ENCODE data around the gene ABCB9. TPM values are rescaled to one million over a fixed set of nuclear protein-coding genes. Genes with fewer than 3 reads are reported as not detected.

The ABCB9 gene
- total and polyA plus RNA-seq, 2 experiments from 2014 or later: 3.9 to 5.5 TPM

GRCh38 chr12:122965321-122965751 is 927 bp downstream of the ABCB9 start:
- no peak for DNase-seq (ENCODE audit: low spot score)
- H3K27ac ChIP-seq: no peak overlapping the region
- H3K9me3 ChIP-seq (ENCODE audit: low read depth): no peaks in the 10 kb centered on the region
- H2AFZ ChIP-seq: no peak overlapping the region
- peak overlapping the region; percentile 97 for H3K4me2 ChIP-seq
- no peaks in the 10 kb centered on the region for H3K36me3 ChIP-seq (replicated peaks; ENCODE audit: insufficient read depth, low read depth)
- TF ChIP-seq EZH2 (IDR thresholded peaks at IDR 0.05; ENCODE audit: borderline replicate concordance) (no peak), CTCF (IDR thresholded peaks at IDR 0.05; ENCODE audit: poor library complexity) (no peak)
- H4K20me1 ChIP-seq (ENCODE audit: insufficient read depth, poor library complexity, severe bottlenecking): no peaks in the 10 kb centered on the region
- no peaks in the 10 kb centered on the region for H3K79me2 ChIP-seq
- H3K4me3 ChIP-seq: no peak overlapping the region
- H3K4me1 ChIP-seq (ENCODE audit: insufficient read depth): peaks cover 9% of the 10 kb centered on the region
- WGBS (ENCODE audit: low lambda C conversion rate, missing lambda C conversion rate): 70% methylated on average over 12 of the region's 12 CpGs
- no peaks in the 10 kb centered on the region for H3K9me2 ChIP-seq (replicated peaks; ENCODE audit: insufficient read depth)
- H3K27me3 ChIP-seq: no peaks in the 10 kb centered on the region

GRCh38 chr12:122964439-122965257 is 1.6 kb downstream of the ABCB9 start:
- H3K36me3 ChIP-seq (replicated peaks; ENCODE audit: insufficient read depth, low read depth): no peaks in the 10 kb centered on the region
- H3K27ac ChIP-seq: no peak overlapping the region
- H3K9me3 ChIP-seq (ENCODE audit: low read depth): no peaks in the 10 kb centered on the region
- TF ChIP-seq EZH2phosphoT487 (IDR thresholded peaks at IDR 0.05; ENCODE audit: low read depth, severe bottlenecking, unreplicated experiment): no peak
- TF ChIP-seq CTCF (IDR thresholded peaks at IDR 0.05; ENCODE audit: poor library complexity): no peak
- no peak for TF ChIP-seq EZH2 (IDR thresholded peaks at IDR 0.05; ENCODE audit: borderline replicate concordance)
- H3K9me2 ChIP-seq (replicated peaks; ENCODE audit: insufficient read depth): no peaks in the 10 kb centered on the region
- no peak overlapping the region for H2AFZ ChIP-seq
- H3K4me3 ChIP-seq: no peak overlapping the region
- WGBS (ENCODE audit: low lambda C conversion rate, missing lambda C conversion rate): 86% methylated on average over 19 of the region's 19 CpGs
- H4K20me1 ChIP-seq (ENCODE audit: insufficient read depth, poor library complexity, severe bottlenecking): no peaks in the 10 kb centered on the region
- peaks cover 6% of the 10 kb centered on the region for H3K4me1 ChIP-seq (ENCODE audit: insufficient read depth)
- H3K4me2 ChIP-seq: peak overlapping the region; percentile 97
- H3K27me3 ChIP-seq: no peaks in the 10 kb centered on the region
- DNase-seq (ENCODE audit: low spot score): no peak
- H3K79me2 ChIP-seq: no peaks in the 10 kb centered on the region

GRCh38 chr12:122963941-122964265 is 2.4 kb downstream of the ABCB9 start:
- Histone ChIP-seq H2AFZ (no peak overlapping the region), H3K36me3 (replicated peaks; ENCODE audit: insufficient read depth, low read depth) (no peaks in the 10 kb centered on the region), H3K4me3 (no peak overlapping the region), H3K27ac (no peak overlapping the region), H3K4me1 (ENCODE audit: insufficient read depth) (peaks cover 6% of the 10 kb centered on the region), H3K27me3 (no peaks in the 10 kb centered on the region), H4K20me1 (ENCODE audit: insufficient read depth, poor library complexity, severe bottlenecking) (no peaks in the 10 kb centered on the region), H3K9me2 (replicated peaks; ENCODE audit: insufficient read depth) (no peaks in the 10 kb centered on the region), H3K4me2 (no peak overlapping the region), H3K9me3 (ENCODE audit: low read depth) (no peaks in the 10 kb centered on the region), H3K79me2 (no peaks in the 10 kb centered on the region)
- 78% methylated on average over 8 of the region's 8 CpGs for WGBS (ENCODE audit: low lambda C conversion rate, missing lambda C conversion rate)
- TF ChIP-seq EZH2 (IDR thresholded peaks at IDR 0.05; ENCODE audit: borderline replicate concordance) (no peak), CTCF (IDR thresholded peaks at IDR 0.05; ENCODE audit: poor library complexity) (no peak)
- no peak for DNase-seq (ENCODE audit: low spot score)
